WERI-Rb-1 (cell line): ENCODE results near the gene NDUFAF4.

Source experiments
- DNase-seq: peaks from one replicate; pipeline ENCODE4 v3.0.0-alpha.2; 2020
- H3K27ac ChIP-seq: fragments of 250-450 bp; sonication (Bioruptor Pico); 2 replicates; pipeline ENCODE4 v1.5.1; 2020; ENCODE audit warnings: mild to moderate bottlenecking, moderate library complexity
- H3K27me3 ChIP-seq: fragments of 250-450 bp; sonication (Bioruptor Pico); 2 replicates; pipeline ENCODE4 v1.5.1; 2021; ENCODE audit warnings: mild to moderate bottlenecking, low read depth, moderate library complexity; ENCODE audit not compliant: insufficient read depth, severe bottlenecking
- H3K36me3 ChIP-seq: fragments of 250-450 bp; sonication (Bioruptor Pico); 2 replicates; pipeline ENCODE4 v1.5.1; 2020; ENCODE audit warnings: mild to moderate bottlenecking, moderate library complexity
- H3K4me3 ChIP-seq: 2 replicates; pipeline ENCODE4 v1.5.1; 2011; ENCODE audit warnings: low read depth, mild to moderate bottlenecking, control low read depth, low read length
- H3K9me3 ChIP-seq: fragments of 250-450 bp; sonication (Bioruptor Pico); 2 replicates; pipeline ENCODE4 v1.5.1; 2021; ENCODE audit warnings: mild to moderate bottlenecking, moderate library complexity; ENCODE audit not compliant: severe bottlenecking
- CTCF ChIP-seq: IDR thresholded peaks from 2 replicates; pipeline ENCODE4 v1.5.1; 2011; ENCODE audit warnings: low read depth, mild to moderate bottlenecking, control low read depth, inconsistent platforms, low read length

Gene NDUFAF4

GRCh38 chr6:96939007-96939805 is 41.5 kb upstream of the NDUFAF4 start:
- Histone ChIP-seq H3K27ac (no peak overlapping the region), H3K27me3 (no peaks in the 10 kb centered on the region), H3K4me3 (no peak overlapping the region), H3K36me3 (no peaks in the 10 kb centered on the region), H3K9me3 (no peaks in the 10 kb centered on the region)
- TF ChIP-seq CTCF, result no peak
- no peak for DNase-seq

DNA sequence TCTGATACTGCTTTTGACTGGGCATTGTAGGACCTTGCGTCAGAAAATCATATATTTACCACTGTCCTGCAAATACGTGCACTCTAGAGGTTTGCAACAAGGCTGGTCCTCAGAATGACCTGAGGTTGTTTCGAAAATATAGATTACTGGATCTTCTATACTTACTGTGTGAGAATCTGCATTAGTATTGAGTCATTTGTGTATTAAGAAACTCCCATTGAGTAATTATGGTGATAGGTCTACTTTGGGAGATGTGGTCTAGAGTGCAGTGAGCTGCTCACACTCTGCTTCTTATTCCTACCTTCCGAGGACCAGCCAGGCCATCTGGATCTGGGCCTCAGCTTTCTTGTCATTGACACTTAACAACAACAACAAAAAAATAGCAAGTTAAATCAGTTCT is 36.4 kb upstream of the NDUFAF4 start:
- Histone ChIP-seq H3K4me3 (no peak overlapping the region), H3K36me3 (no peaks in the 10 kb centered on the region), H3K27me3 (no peaks in the 10 kb centered on the region), H3K9me3 (no peaks in the 10 kb centered on the region), H3K27ac (no peak overlapping the region)
- no peak for DNase-seq
- no peak for TF ChIP-seq CTCF

GRCh38 chr6:96931198-96931597 is 33.5 kb upstream of the NDUFAF4 start:
- Histone ChIP-seq H3K9me3 (no peaks in the 10 kb centered on the region), H3K4me3 (no peak overlapping the region), H3K27me3 (no peaks in the 10 kb centered on the region), H3K36me3 (no peaks in the 10 kb centered on the region), H3K27ac (no peak overlapping the region)
- TF ChIP-seq CTCF, result no peak
- DNase-seq, result peak; percentile 41

DNA sequence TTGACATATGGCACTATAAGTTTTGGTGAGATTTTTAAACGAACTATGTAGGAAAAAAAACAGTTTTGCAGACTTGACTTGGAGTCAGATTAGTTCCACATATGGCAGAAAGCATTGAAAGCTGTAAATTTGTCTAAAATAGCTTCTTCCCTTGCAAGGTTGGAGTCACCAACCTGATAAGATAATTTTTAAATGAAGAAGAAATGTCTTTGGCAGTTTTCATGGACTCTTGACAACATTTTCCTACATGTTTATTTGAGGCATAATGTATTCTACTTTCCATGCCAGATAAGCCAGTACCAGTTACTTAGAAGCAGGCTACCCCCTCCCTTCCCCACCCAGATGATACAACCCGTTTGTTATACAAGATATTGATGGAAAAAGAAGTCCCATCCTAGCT is 32.0 kb upstream of the NDUFAF4 start:
- H3K27ac ChIP-seq, result no peak overlapping the region
- H3K27me3 ChIP-seq, result no peaks in the 10 kb centered on the region
- H3K9me3 ChIP-seq, result no peaks in the 10 kb centered on the region
- TF ChIP-seq CTCF, result no peak
- no peak for DNase-seq
- H3K4me3 ChIP-seq, result no peak overlapping the region
- H3K36me3 ChIP-seq, result no peaks in the 10 kb centered on the region; the same call in 1 of the 2 replicates

DNA sequence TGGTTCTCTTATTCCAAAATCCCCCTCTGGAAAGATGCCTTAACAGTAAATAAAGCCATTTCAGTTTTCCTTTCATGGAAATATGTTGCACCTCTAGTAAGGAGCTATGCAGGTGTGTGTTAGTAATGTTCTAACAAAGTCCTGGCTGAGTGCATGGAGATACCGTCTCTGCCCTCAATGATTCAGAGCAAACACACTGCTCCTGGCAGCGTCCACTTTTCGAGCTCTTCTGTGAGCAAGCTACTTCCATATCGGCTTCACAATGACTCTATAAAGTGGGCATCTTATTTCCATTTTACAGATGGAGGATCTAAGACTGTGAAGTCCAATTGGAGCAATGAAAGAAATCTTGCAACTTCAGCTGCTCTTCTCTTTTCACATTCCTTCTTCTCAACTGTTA is 30.0 kb upstream of the NDUFAF4 start:
- H3K36me3 ChIP-seq, result no peaks in the 10 kb centered on the region; the same call in 1 of the 2 replicates
- H3K9me3 ChIP-seq, result no peaks in the 10 kb centered on the region
- no peaks in the 10 kb centered on the region for H3K27me3 ChIP-seq
- H3K4me3 ChIP-seq, result no peak overlapping the region
- DNase-seq, result no peak
- H3K27ac ChIP-seq, result no peak overlapping the region
- TF ChIP-seq CTCF, result no peak

GRCh38 chr6:96926425-96926824 is 28.7 kb upstream of the NDUFAF4 start:
- DNase-seq, result no peak
- Histone ChIP-seq H3K4me3 (no peak overlapping the region), H3K27me3 (no peaks in the 10 kb centered on the region), H3K27ac (no peak overlapping the region), H3K9me3 (no peaks in the 10 kb centered on the region), H3K36me3 (no peaks in the 10 kb centered on the region; the same call in 1 of the 2 replicates)
- TF ChIP-seq CTCF, result no peak
